Measurements from ENCODE around the gene TBCEL. TPM values are rescaled to one million over a fixed set of nuclear protein-coding genes. Genes with fewer than 3 reads are reported as not detected.

Gene TBCEL
- polyA plus RNA-seq, 3 donors, result 24.3 to 25.9 (median 25.9) TPM

GRCh38 chr11:121058941-121059340, 35.0 kb downstream of the TBCEL start:
- DNase-seq (ENCODE audit: low read depth in 3 of 3, low spot score in 2 of 3), result no peak

GRCh38 chr11:121059605-121060004, 35.7 kb downstream of the TBCEL start:
- no peak for DNase-seq (ENCODE audit: low read depth in 3 of 3, low spot score in 2 of 3)

- DNase-seq (ENCODE audit: low read depth in 3 of 3, low spot score in 2 of 3), result no peak
These were observed 39.8 kb downstream of the TBCEL start for GRCh38 chr11:121063728-121064127.

DNA sequence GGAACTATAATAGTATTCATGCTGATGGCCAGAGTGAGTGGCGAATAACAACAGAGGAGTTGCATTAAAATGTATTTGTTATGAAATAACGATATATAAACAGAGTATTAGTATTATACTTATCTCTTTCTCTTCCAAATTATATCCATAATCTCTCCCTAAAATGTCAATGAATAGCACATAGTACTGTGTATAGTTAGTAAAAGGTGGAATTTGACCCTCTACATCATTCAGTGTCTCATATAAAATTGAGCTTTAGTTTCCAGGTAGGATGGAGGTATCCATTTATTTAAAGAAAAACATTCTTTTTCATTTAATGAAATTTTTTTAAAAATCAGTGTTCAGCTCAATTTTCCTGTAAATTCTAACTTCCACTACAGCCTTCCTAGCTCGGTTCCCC, 42.7 kb downstream of the TBCEL start:
- DNase-seq (ENCODE audit: low read depth in 3 of 3, low spot score in 2 of 3), result no peak

DNA sequence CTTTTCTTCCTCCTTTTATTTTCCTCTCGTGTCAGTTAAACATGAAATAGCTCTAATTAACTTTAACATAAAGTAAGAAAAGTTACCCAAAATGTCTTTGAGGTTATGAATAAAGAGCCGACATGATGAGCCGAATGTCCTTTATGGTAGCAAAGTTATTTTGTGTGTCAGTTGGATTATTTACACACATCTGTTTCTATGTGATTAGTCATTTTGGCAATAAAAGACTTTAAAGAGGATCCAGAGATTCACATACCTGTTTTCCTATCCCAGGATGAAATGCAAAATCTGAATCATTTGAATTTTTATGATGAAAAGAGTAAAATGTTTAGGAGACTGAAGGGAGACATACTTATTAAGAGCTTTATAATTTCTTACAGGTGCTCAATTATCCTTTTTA, 43.1 kb downstream of the TBCEL start:
- no peak for DNase-seq (ENCODE audit: low read depth in 3 of 3, low spot score in 2 of 3)

- no peak for DNase-seq (ENCODE audit: low read depth in 3 of 3, low spot score in 2 of 3)
These were observed 43.6 kb downstream of the TBCEL start for GRCh38 chr11:121067453-121067852.

DNA sequence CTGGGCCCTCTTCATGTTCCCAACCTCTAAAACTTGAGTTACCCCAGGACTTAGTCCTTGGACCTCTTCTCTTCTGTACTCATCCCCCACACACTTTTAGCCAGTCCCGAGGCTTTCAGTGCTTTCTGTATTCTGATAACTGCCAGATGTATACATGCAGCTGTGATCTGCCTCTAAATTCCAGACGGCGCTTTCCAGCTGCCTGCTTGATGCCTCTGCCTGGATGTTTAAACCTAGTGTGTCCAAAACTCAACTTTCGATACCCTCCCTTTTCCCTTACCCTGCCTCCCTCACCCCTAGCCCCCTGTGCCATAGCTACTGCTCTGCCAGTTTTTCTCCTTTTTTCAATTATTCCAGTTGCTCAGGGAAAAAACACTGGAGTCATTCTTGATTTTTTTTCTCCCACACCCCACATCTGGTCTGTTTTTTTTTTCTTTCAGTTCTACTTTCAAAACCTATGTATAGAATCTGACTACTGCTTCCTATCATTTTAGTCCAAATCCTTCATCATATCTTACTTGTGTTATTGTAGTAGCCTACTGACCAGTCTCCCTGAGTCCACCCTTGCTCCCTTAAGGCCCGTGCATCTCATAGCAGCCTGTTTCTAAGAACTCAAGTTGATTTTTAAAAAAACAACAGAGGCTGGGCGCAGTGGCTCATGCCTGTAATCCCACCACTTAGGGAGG, 44.2 kb downstream of the TBCEL start:
- DNase-seq (ENCODE audit: low read depth in 3 of 3, low spot score in 2 of 3), result no peak

GRCh38 chr11:121068787-121069186, 44.9 kb downstream of the TBCEL start:
- no peak for DNase-seq (ENCODE audit: low read depth in 3 of 3, low spot score in 2 of 3)

GRCh38 chr11:121070951-121071845, 47.3 kb downstream of the TBCEL start:
- DNase-seq (ENCODE audit: low read depth in 3 of 3, low spot score in 2 of 3), result no peak

DNA sequence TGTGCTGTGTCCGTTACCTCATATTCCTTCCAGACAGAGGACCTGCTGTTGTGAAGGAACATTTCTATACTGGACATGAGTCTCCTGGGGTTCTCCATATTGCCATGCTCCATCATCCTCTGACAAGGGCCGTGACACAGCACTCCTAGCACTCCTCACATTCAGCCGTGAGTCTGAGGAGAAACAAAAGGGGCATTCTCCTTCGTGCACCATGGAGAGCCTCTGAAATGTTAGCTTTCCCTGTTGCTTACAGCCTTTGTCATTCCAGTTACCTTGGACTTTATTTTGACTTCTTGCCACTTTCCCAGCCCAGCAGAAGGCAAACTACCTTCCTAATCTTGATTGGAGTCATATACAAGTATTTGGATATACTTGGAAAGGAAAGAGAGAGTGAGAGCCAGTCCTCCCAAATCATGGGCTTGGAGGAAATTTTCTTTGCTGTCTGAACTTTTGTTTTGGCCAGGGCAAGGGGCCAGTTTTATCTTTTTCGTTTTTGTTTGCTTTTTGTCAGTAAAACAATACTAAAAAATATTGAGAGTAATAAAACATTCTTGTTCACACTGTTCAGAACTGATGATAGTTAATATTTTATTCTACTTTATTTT, 48.0 kb downstream of the TBCEL start:
- DNase-seq (ENCODE audit: low read depth in 3 of 3, low spot score in 2 of 3), result no peak

GRCh38 chr11:121081321-121081720, 57.4 kb downstream of the TBCEL start:
- DNase-seq (ENCODE audit: low read depth in 3 of 3, low spot score in 2 of 3), result no peak

DNA sequence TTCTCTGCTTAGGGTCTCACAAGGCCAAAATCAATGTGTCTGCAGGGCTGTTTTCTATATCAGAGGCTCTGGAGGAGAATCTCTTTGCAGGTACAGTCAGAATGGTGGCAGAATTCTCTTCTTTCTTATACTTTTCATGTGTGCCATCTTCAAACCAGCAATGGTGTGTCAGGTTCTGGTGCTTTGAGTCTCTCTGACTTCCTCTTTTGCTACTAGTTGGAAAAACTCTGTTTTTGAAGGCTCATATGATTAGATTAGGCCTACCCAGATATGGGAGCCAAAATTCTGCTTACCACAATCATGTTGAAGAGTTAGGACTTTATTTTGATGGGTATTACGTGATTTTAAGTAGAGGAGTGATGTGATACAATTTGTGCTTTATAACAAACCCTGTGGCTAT, 58.3 kb downstream of the TBCEL start:
- no peak for DNase-seq (ENCODE audit: low read depth in 3 of 3, low spot score in 2 of 3)

GRCh38 chr11:121082670-121083069, 58.8 kb downstream of the TBCEL start:
- no peak for DNase-seq (ENCODE audit: low read depth in 3 of 3, low spot score in 2 of 3)

DNA sequence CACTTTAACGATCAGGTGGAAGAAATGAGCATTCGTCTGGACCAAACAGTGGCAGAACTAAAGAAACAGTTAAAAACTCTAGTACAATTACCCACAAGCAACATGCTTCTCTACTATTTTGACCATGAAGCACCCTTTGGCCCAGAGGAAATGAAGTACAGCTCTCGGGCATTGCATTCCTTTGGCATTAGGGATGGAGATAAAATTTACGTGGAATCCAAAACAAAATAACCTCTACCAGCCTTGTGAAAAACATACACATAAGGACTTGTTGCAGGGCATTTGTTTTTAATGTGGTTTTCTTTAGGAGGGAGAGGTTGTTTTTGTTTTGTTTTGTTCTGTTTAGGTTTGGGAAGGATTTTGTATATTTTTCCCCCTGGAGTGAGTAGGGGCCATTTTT, 63.0 kb downstream of the TBCEL start:
- DNase-seq (ENCODE audit: low read depth in 3 of 3, low spot score in 2 of 3), result no peak

DNA sequence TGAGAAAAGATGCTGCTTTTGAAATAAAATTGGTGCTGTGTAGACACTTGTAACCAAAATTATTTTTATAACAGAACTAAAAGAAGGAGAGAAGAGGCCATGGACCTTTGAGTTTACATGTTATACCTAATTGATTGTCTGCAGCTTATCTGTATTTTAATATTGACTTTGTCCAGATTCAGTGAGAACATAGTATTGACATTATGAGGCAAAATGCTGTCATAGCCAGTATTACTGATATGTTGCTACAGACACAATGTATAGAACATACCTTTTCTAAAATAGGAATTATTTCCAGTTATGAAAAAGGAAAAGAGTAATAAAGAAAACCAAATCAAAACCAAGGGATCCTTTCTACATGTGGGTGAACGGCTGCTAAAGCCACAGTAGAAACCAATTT, 65.7 kb downstream of the TBCEL start:
- no peak for DNase-seq (ENCODE audit: low read depth in 3 of 3, low spot score in 2 of 3)

- no peak for DNase-seq (ENCODE audit: low read depth in 3 of 3, low spot score in 2 of 3)
These were observed 66.3 kb downstream of the TBCEL start for GRCh38 chr11:121090145-121090721.

GRCh38 chr11:121091492-121092152, 67.7 kb downstream of the TBCEL start:
- no peak for DNase-seq (ENCODE audit: low read depth in 3 of 3, low spot score in 2 of 3)

DNA sequence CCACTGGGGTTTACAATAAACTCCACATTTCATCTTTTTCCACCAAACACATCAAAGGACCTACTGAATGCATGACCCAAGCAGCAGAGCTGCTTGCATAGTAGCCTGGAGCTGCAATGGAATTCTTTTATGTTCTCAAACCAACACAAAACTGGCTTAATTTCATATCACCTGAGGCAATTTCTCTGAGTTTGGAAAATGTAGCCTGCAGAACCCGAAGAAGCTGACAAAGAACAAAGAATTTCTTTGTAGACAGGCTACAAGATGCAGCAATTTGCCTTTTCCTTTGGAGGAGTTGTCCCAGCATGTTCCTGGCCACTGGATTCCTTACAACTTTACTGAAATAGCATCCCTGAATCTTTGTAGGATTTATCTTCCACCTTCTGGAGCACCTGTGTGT, 71.7 kb downstream of the TBCEL start:
- no peak for DNase-seq (ENCODE audit: low read depth in 3 of 3, low spot score in 2 of 3)

- DNase-seq (ENCODE audit: low read depth in 3 of 3, low spot score in 2 of 3), result no peak
These were observed 75.5 kb downstream of the TBCEL start for GRCh38 chr11:121099364-121099763.

- DNase-seq (ENCODE audit: low read depth in 3 of 3, low spot score in 2 of 3), result no peak
These were observed 76.0 kb downstream of the TBCEL start for GRCh38 chr11:121099885-121100284.

GRCh38 chr11:121100943-121101342, 77.0 kb downstream of the TBCEL start, which contains the start of gene TECTA:
Gene TECTA (plus strand): TSS chr11:121101243. CDS start chr11:121102666, 1,423 bp downstream.
- DNase-seq (ENCODE audit: low read depth in 3 of 3, low spot score in 2 of 3), result no peak
